GM12878 (cell line): Measurements from ENCODE around the gene NR1D2. TPM values are rescaled to one million over a fixed set of nuclear protein-coding genes. Genes with fewer than 3 reads are reported as not detected.

Source experiments
- ATAC-seq: fragments of 200-7000 bp; cut with Tn5 transposase; 3 replicates; pipeline ENCODE4 v1.9.1; 2020; ENCODE audit warnings: mild to moderate bottlenecking, moderate library complexity
- BruUV-seq: library from RNA; stranded (reverse); fragments of 400-500 nt; replicated peaks from 2 replicates; lab custom pipeline; 2021; lab: Mats Ljungman, UMichigan
- CTCF ChIA-PET: fragments of 300-600 bp; sonication (Branson Sonifier 250); formaldehyde crosslinking; extraction: SDS; loops from one replicate; lab custom pipeline; 2021; ENCODE audit warnings: inconsistent platforms; lab: Yijun Ruan, JAX
- POLR2A ChIA-PET: fragments of 350-600 bp; formaldehyde crosslinking; extraction: SDS; loops from one replicate; lab custom pipeline; 2021; ENCODE audit warnings: inconsistent platforms; lab: Charles Lee
- RAD21 ChIA-PET: fragments of 300-600 bp; sonication (Branson Sonifier 250); formaldehyde crosslinking; loops from one replicate; lab custom pipeline; 2023; ENCODE audit warnings: antibody characterized with exemption; ENCODE audit not compliant: unreplicated experiment; lab: Charles Lee
- SMC1A ChIA-PET: fragments of 300-600 bp; sonication (Branson Sonifier 250); formaldehyde crosslinking; loops from one replicate; lab custom pipeline; 2023; ENCODE audit not compliant: unreplicated experiment, uncharacterized antibody; lab: Charles Lee
- DNase-seq: peaks from one replicate; pipeline ENCODE4 v3.0.0-alpha.2; 2011; ENCODE audit warnings: low read depth, low spot score
- FAIRE-seq: peaks from 3 replicates; lab custom pipeline; 2011; peaks lifted over from hg19 to GRCh38; lab: Jason Lieb, UNC
- H2AFZ ChIP-seq: 2 replicates; pipeline ENCODE4 v1.6.0; 2011; ENCODE audit warnings: low read depth, low read length, control low read depth; ENCODE audit not compliant: control insufficient read depth
- H3K27ac ChIP-seq: 2 replicates; pipeline ENCODE4 v1.5.1; 2011; ENCODE audit warnings: control low read depth; ENCODE audit not compliant: control insufficient read depth, insufficient read depth
- H3K27me3 ChIP-seq, 2 experiments: replicated peaks in 1 of 2; 2 replicates each; pipeline versions ENCODE4 v1.6.0 to v1.6.1; 2011; ENCODE audit warnings: low read length in 1 of 2; ENCODE audit not compliant: control insufficient read depth in 2 of 2, insufficient read depth in 2 of 2
- H3K36me3 ChIP-seq, 2 experiments: 2 replicates each; pipeline ENCODE4 v1.5.1; 2011; ENCODE audit warnings: low read length in 1 of 2; ENCODE audit not compliant: control insufficient read depth in 2 of 2, insufficient read depth in 2 of 2
- H3K4me1 ChIP-seq: 2 replicates; pipeline ENCODE4 v1.6.1; 2011; ENCODE audit warnings: mild to moderate bottlenecking, low read length, moderate library complexity, mixed read lengths; ENCODE audit not compliant: control insufficient read depth, insufficient read depth
- H3K4me2 ChIP-seq: 2 replicates; pipeline ENCODE4 v1.6.0; 2011; ENCODE audit warnings: control low read depth; ENCODE audit not compliant: control insufficient read depth, insufficient read depth
- H3K4me3 ChIP-seq: fragments of 200-600 bp; sonication (generic); 2 replicates; pipeline ENCODE4 v1.5.1; 2016
- H3K79me2 ChIP-seq: 2 replicates; pipeline ENCODE4 v1.6.0; 2011; ENCODE audit warnings: low read length; ENCODE audit not compliant: control insufficient read depth, insufficient read depth
- H3K9ac ChIP-seq: 2 replicates; pipeline ENCODE4 v1.8.0; 2011; ENCODE audit warnings: low read length, control low read depth, mixed read lengths; ENCODE audit not compliant: control insufficient read depth, insufficient read depth
- H3K9me3 ChIP-seq: replicated peaks from 3 replicates; pipeline ENCODE4 v1.5.1; 2011; ENCODE audit warnings: mild to moderate bottlenecking, low read length; ENCODE audit not compliant: control insufficient read depth, insufficient read depth
- H4K20me1 ChIP-seq: 2 replicates; pipeline ENCODE4 v1.6.0; 2011; ENCODE audit not compliant: control insufficient read depth, insufficient read depth
- ASH2L ChIP-seq: fragments of 300-600, 200-600 bp; sonication (generic); IDR thresholded peaks from 2 replicates; pipeline ENCODE4 v1.6.1; 2017; ENCODE audit warnings: low read depth, mild to moderate bottlenecking, borderline replicate concordance
- CEBPB ChIP-seq, 2 experiments: fragments of 150-350 bp in 1 of 2; IDR thresholded peaks; 2 replicates each; pipeline ENCODE4 v1.6.1; 2012 to 2014; ENCODE audit warnings: low read depth in 2 of 2, low read length in 2 of 2, borderline replicate concordance in 1 of 2, inconsistent platforms in 1 of 2
- DPF2 ChIP-seq: fragments of 450-650 bp; IDR thresholded peaks from 2 replicates; pipeline ENCODE4 v1.6.1; 2017; ENCODE audit warnings: mild to moderate bottlenecking
- EP300 ChIP-seq, 2 experiments: fragments of 150-350 bp in 1 of 2; IDR thresholded peaks; 2 replicates each; pipeline ENCODE4 v1.6.1; 2011 to 2012; ENCODE audit warnings: low read depth in 2 of 2, low read length in 2 of 2, borderline replicate concordance in 1 of 2, improper control_type of control experiment in 1 of 2, inconsistent platforms in 1 of 2; ENCODE audit not compliant: control insufficient read depth in 1 of 2
- ETV6 ChIP-seq, 2 experiments: fragments of 450-650 bp in 1 of 2; IDR thresholded peaks in 1 of 2; conservative IDR thresholded peaks in 1 of 2; 2 replicates each; pipeline ENCODE4 v1.6.1; 2014; ENCODE audit warnings: antibody characterized with exemption in 1 of 2, borderline replicate concordance in 1 of 2, low read depth in 1 of 2, mild to moderate bottlenecking in 1 of 2, moderate library complexity in 1 of 2
- ZSCAN29 ChIP-seq: fragments of 450-650 bp; IDR thresholded peaks from 2 replicates; pipeline ENCODE4 v1.6.1; 2017; ENCODE audit warnings: mild to moderate bottlenecking, moderate library complexity
- WGBS: methylation state at CpG from one replicate; pipeline ENCODE4 v1.1.6; 2016; ENCODE audit warnings: low lambda C conversion rate; ENCODE audit not compliant: insufficient replicate concordance, insufficient coverage; ENCODE audit errors: missing lambda C conversion rate; 5-methylcytosine and 5-hydroxymethylcytosine counted together
- in situ Hi-C: fragments of 300-500 bp; cut with MboI; formaldehyde crosslinking; loops from 9 replicates; pipeline ENCODE4 v1.14.3; 2018; ENCODE audit warnings: mixed read lengths
- intact Hi-C: fragments of 100-400 bp; cut with micrococcal nuclease; formaldehyde crosslinking; loops from one replicate; pipeline ENCODE4 v1.14.2; 2022; ENCODE audit not compliant: unreplicated experiment
- polyA plus RNA-seq, 11 experiments: library from polyadenylated mRNA; depleted of rRNA in 4 of 11; unstranded in 6 of 11; stranded (reverse) in 5 of 11; fragments of >200 nt; fragmentation: Nextera tagmentation in 4 of 11; fragmentation: Illumina TruSeq in 1 of 11; extraction: Ambion mirVana in 4 of 11; extraction: Trizol in 1 of 11; gene quantifications; 1 replicate in 1 of 11; 2 replicates in 10 of 11; pipeline versions ENCODE4 v1.2.1 to v1.2.3, GENCODE V29; 2011 to 2016; ENCODE audit warnings: inconsistent platforms in 2 of 11, missing spikeins in 2 of 11, low read depth in 1 of 11
- total RNA-seq, 4 experiments: library from RNA; depleted of rRNA in 3 of 4; stranded (reverse); fragments of >200 nt in 3 of 4; fragmentation: Illumina TruSeq in 1 of 4; extraction: Trizol in 1 of 4; gene quantifications; 2 replicates each; pipeline versions ENCODE4 v1.2.1 to v1.2.3, GENCODE V29; 2013 to 2021

Gene NR1D2
- total and polyA plus RNA-seq, 10 of the 15 experiments (the other 5 are each of a cell fraction or from before 2014, with no cell fraction given): 0.67 to 5.3 (median 2.6) TPM

- no peak overlapping the region for H2AFZ ChIP-seq
- ATAC-seq (no peak), DNase-seq (no peak), FAIRE-seq (no peak)
- no peak overlapping the region for H3K4me2 ChIP-seq
- BruUV-seq: no TSS peak
- 58% methylated on average over 5 of the region's 8 CpGs for WGBS
- ChIA-PET RAD21 (interaction anchor here (0.6 kb wide), 1 partner anchor 29 kb away, joined by 3 read pairs; no protein-coding TSS in a partner anchor), CTCF (no interaction called here), SMC1A (interaction anchor here (1.1 kb wide), 1 partner anchor 12 kb away, joined by 4 read pairs; no protein-coding TSS in a partner anchor), POLR2A (interaction anchor here (0.6 kb wide), 1 partner anchor 41 kb away, joined by 3 read pairs; no protein-coding TSS in a partner anchor)
- no peak overlapping the region for H3K9ac ChIP-seq
- TF ChIP-seq CEBPB (IDR thresholded peaks at IDR 0.05; ENCODE audit: borderline replicate concordance in 1 of 2, low read depth in 2 of 2, low read length in 2 of 2) (no peak), ZSCAN29 (no peak), ETV6 (conservative IDR thresholded peaks at IDR 0.05 in 1 of 2, IDR thresholded peaks at IDR 0.05 in 1 of 2; ENCODE audit: borderline replicate concordance in 1 of 2, low read depth in 1 of 2) (no peak), ASH2L (no peak), EP300 (IDR thresholded peaks at IDR 0.05; ENCODE audit: borderline replicate concordance in 1 of 2, control insufficient read depth in 1 of 2, low read depth in 2 of 2, low read length in 2 of 2) (no peak), DPF2 (no peak)
- peaks cover 2% of the 10 kb centered on the region; the same call in 1 of the 3 replicates for H3K9me3 ChIP-seq
- H3K36me3 ChIP-seq: no peaks in the 10 kb centered on the region
- H3K79me2 ChIP-seq: no peaks in the 10 kb centered on the region
- no peaks in the 10 kb centered on the region for H4K20me1 ChIP-seq
- peaks cover 7% of the 10 kb centered on the region; the same call in 1 of the 2 replicates for H3K4me1 ChIP-seq
- H3K4me3 ChIP-seq: no peak overlapping the region
- intact Hi-C loops: no loop called here
- in situ Hi-C loops: no loop called here
- no peak overlapping the region for H3K27ac ChIP-seq
- no peaks in the 10 kb centered on the region for H3K27me3 ChIP-seq
Observed at GRCh38 chr3:23987356-23987755, 42.3 kb downstream of the NR1D2 start.
